ENCODE measurements around the gene AXDND1. TPM values are rescaled to one million over a fixed set of nuclear protein-coding genes. Genes with fewer than 3 reads are reported as not detected.
"Not testable (repeated sequence)": the region's sequence is repeated elsewhere in the genome, so short reads cannot be mapped to it uniquely, and the experiment has no call there.

AXDND1 gene
- polyA plus RNA-seq, 4 donors: 0.23 to 28.0 (median 13.9) TPM

DNA sequence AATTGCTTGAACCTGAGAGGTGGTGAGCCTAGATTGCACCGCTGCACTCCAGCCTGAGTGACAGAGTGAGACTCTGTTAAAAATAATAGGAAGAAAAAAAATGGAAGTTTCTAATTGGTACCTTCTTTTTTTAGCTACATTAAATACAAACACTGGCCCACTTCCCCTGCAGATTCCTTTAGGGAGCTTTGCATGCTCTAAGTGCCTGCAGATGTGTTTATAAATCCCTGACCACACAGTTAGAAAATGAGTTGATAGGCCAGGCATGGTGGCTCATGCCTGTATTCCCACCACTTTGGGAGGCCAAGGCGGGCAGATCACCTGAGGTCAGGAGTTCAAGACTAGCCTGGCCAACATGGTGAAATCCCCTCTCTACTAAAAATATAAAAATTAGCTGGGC, 4.1 kb upstream of the AXDND1 start:
- DNase-seq (ENCODE audit: low read depth in 4 of 4, low spot score in 3 of 4): not testable (repeated sequence)

DNA sequence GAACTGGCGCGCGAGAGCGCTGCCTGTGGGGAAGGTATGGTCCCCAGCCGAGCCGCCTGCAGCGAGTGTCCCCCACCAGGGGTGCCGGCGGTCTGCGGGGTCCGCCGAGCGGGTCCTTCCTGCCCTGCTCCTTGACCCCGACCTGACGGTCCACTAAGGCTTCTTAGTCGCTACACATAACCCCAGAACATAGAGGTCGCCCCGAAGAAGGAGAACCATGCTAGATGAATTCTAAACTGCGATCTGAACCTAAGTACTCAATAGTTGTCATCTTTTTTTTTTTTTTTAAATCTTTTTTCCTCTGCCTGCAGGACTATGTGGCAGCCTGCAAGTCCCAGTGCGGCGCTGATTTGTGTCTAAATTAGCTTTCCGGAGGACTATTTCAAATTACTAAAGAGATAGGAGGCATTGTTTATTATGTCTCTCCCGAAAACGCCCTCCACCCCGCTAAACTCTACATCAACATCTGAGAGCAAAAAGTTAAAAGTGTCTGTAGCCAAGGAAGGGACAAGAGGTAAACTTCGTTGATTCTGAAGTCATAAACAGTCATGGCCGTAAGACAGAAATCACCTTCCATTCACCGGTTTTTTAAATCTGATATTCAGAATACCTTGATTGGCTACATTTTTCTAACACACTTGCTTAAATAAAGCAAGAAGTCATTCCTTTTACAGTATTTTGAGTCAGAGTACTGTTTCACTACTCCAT, 476 bp downstream of the AXDND1 start:
- peak in 3 of 4 donors; percentile 7 to 12 (median 8) for DNase-seq (ENCODE audit: low read depth in 4 of 4, low spot score in 3 of 4)

DNA sequence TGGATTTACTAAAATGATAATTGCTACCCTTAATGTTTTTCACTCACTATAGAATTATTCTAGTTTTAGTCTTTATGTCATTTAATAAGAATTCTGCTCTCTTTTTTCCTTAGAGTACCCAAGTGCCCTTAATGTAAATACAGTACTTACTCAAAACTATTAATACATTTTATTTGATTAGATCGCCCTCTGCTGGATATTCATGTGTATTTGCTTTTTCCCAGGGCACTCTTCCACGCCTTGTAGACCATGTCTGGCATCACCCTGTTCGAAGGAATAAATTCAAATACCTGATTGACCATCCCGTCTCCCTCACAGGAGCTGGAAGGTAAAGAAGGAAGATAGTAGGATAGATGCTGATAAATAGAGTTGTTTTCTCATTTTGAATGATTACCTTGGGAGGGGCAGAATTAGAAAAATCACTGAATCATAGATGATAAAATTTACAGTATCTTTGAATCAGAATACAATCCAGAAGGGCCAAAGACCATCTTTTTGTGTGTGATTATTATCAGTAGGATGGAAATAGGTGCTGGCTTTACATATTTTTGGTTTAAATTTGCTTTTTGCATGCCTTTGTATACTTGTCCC, 4.1 kb downstream of the AXDND1 start:
- DNase-seq (ENCODE audit: low read depth in 4 of 4, low spot score in 3 of 4): peak; percentile 31 to 51 (median 44)

DNA sequence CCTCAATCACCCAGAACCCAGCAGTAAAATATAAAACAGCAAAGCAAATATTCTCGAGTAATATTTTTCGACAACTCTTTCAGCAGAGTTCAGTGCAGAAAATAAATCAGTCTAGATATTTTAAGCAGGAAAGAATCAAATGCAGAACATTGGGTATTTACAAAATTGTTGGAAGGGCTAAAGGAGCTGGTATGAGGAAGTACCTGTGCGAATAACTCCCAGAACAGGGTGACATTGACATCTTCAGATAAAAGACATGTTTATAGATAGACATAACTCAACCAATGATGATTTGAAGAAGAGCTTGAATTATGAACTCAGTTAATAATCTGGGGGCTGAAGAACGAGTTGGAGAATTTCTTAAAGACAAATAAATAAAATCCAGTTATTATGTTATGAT, 6.4 kb downstream of the AXDND1 start:
- DNase-seq (ENCODE audit: low read depth in 4 of 4, low spot score in 3 of 4): no peak

DNA sequence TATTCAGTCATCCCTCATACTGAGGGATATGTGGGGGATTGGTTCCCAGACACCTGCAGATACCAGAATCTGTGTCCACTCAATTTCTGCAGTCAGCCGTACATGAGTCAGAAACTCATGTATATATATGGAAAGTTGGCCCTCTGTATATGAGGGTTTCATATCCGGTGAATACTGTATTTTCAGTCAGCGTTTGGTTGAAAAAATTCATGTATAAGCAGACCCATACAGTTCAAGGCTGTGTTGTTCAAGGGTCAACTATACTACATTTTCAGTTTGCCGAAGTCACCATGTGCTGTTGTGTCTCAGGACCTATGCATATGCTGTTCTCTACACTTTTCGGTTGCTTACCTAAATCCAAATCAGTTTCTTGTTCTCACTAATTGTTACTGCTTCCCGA, 10.5 kb downstream of the AXDND1 start:
- no peak for DNase-seq (ENCODE audit: low read depth in 4 of 4, low spot score in 3 of 4)

DNA sequence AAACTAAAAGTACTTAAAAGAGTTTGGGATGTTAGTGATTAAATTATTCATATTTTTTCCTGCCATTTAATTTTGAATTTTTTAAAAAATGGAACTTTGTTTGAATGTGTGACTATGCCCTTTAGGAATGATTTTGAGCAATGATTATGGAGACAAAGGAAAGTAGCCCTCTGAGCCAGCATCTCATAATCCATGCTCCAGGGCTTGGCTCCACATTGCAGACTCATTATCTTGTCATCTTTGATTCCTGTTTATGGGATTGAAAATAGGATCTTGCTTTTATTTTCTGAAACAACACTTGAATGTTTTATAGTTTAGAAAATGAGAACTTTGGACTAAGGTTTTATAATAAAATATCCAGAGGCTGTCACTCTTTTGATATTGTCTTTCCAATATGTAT, 14.5 kb downstream of the AXDND1 start:
- no peak for DNase-seq (ENCODE audit: low read depth in 4 of 4, low spot score in 3 of 4)

DNA sequence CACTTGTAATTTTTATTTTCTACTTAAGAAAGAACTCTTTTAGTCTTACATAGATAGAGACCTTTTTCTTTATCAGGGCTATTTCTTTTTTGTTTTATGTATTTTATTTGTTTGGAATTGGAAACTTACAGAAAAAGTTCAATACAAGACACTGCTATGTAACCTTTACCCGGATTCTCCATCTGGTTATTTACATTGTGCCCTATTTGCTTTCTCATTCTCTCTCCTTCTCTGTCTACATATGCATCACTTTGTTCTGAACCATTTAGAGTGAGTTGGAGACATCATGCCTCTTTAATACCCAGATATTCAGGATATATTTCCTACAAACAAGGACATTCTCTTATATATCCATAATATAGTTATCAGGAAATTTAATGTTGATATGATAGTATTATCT, 18.3 kb downstream of the AXDND1 start:
- no peak for DNase-seq (ENCODE audit: low read depth in 4 of 4, low spot score in 3 of 4)

DNA sequence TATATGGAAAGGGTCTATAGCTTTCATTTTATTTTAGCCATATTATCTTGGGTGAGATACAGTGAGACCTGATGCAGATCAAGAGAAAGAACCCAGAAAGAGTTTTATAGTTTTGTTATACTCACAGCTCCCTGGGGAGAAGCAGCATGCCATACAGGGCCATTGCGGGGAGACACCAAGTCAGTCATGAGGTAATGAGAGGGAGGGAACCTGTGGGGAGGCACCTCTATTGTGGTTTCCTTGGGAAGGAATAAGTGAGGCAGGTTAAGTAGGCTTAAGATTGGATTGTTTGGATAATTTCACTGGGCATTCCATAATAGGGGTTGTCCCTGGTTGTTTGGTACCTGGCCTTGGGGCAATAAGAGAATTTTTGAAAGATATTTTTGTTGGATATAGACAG, 19.7 kb downstream of the AXDND1 start:
- DNase-seq (ENCODE audit: low read depth in 4 of 4, low spot score in 3 of 4): no peak

DNA sequence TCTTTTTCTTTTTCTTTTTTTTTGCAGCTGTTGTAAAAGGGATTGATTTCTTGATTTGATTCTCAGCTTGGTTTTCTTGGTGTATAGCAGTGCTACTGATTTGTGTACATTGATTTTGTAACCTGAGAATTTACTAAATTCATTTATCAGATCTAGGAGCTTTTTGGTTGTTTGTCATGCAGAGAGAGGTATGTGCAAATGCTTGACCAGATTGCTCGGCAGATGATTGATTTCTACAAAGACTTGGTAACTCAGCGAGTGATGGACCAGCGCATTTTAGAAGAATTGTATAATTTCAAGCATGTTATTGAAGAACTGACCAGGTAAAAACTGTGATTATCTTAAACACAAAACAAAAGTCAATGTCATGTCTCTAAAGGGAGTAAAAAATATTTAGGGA, 27.9 kb downstream of the AXDND1 start:
- DNase-seq (ENCODE audit: low read depth in 4 of 4, low spot score in 3 of 4): no peak

DNA sequence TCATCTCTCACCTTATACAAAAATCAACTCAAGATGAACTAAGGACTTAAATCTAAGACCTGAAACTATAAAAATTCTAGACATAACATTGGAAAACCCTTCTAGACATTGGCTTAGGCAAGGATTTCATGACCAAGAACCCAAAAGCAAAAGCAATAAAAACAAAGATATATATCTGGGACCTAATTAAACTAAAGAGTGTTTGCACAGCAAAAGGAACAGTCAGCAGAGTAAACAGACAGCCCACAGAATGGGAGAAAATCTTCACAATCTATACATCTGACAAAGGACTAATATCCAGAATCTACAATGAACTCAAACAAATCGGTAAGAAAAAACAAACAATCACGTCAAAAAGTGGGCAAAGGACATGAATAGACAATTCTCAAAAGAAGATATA, 33.6 kb downstream of the AXDND1 start:
- DNase-seq (ENCODE audit: low read depth in 4 of 4, low spot score in 3 of 4): not testable (repeated sequence)

DNA sequence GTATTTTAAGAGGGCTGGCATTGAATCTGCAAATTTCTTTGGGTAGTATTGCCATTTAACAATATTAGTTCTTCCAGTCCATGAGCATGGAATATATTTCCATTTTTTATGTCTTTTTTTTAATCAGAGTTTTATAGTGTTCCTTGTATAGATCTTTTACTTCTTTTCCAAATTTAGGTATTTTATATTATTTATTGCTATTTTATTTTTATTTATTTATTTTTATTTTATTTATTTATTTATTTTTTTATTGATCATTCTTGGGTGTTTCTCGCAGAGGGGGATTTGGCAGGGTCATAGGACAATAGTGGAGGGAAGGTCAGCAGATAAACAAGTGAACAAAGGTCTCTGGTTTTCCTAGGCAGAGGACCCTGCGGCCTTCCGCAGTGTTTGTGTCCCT, 52.0 kb downstream of the AXDND1 start:
- not testable (repeated sequence) for DNase-seq (ENCODE audit: low read depth in 4 of 4, low spot score in 3 of 4)

DNA sequence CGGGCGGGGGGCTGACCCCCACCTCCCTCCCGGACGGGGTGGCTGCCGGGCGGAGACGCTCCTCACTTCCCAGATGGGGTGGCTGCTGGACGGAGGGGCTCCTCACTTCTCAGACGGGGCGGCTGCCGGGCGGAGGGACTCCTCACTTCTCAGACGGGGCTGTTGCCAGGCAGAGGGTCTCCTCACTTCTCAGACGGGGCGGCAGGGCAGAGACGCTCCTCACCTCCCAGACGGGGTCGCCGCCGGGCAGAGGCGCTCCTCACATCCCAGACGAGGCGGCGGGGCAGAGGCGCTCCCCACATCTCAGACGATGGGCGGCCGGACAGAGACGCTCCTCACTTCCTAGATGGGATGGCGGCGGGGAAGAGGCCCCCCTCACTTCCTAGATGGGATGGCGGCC, 52.9 kb downstream of the AXDND1 start:
- DNase-seq (ENCODE audit: low read depth in 4 of 4, low spot score in 3 of 4): not testable (repeated sequence)

DNA sequence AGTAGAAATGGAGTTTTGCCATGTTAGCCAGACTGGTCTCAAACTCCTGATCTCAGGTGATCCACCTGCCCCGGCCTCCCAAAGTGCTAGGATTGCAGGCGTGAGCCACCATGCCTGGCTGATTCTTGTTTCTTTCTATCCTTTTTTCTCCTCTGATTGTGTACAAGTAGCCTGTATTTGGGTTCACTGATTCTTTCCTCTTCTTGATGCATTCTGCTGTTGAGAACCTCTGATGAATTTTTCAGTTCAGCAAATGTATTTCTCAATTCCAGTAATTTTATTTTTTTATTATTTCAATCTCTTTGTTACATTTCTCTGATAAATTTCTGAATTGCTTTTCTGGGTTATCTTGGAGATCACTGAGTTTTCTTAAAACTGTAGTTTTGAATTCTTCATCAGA, 58.8 kb downstream of the AXDND1 start:
- no peak for DNase-seq (ENCODE audit: low read depth in 4 of 4, low spot score in 3 of 4)

DNA sequence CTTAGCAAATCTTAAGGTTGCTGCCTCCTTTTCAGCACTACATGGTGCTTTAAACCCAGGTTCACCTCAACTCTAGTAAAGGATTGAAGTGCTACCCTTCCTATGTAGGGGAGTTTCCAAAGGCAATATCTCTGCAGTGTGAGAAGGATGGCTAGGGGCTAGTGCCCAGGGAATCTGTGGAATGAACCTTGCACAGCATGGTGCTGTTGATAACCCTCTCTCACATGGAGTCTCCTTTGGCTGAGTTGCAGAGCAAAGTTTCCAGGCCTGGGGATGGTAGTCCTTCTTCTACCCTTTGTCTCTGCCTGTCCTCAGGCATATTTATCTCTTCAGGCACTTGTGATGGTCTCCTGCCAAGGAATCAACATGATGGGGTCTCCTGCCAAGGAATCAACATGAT, 59.4 kb downstream of the AXDND1 start:
- no peak for DNase-seq (ENCODE audit: low read depth in 4 of 4, low spot score in 3 of 4)

DNA sequence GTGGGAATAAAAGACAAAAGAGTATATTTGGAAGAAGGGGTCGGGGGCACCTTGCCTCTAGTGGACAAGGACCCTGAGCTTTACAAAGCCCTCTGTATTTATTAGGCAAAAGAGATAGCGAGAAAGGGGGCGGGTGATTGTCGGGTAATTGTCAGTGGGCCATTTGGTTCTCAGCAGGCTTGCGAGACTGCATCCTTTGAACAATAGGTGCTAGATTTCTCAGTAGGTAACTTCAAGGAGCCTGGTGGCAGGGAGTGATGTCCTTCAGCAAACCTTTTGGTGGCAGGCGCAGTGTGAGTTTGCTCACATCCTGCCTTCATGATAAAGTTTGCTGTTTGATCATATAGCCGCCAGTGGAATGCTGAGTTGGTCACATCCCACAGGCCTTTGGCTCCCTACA, 71.4 kb downstream of the AXDND1 start:
- DNase-seq (ENCODE audit: low read depth in 4 of 4, low spot score in 3 of 4): no peak

DNA sequence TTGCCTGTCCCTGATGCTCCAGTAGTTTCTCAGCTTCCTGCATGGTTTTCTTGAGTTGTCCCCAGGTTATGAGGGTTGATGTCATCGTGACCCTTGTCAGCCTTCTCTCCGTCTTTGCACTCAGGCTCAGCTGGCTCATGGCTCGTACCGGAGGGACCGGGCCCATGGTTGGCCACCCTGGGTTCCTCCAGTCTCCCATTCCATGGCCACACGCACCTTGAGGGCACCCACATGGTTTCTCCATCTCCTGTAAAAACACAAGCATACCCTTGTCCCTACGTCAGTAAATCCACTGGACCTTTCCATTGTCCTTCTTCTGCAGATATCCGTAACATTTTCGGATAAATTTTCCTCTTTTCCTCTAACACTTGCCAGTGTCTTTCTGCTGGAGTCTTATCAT, 73.9 kb downstream of the AXDND1 start:
- not testable (repeated sequence) for DNase-seq (ENCODE audit: low read depth in 4 of 4, low spot score in 3 of 4)

DNA sequence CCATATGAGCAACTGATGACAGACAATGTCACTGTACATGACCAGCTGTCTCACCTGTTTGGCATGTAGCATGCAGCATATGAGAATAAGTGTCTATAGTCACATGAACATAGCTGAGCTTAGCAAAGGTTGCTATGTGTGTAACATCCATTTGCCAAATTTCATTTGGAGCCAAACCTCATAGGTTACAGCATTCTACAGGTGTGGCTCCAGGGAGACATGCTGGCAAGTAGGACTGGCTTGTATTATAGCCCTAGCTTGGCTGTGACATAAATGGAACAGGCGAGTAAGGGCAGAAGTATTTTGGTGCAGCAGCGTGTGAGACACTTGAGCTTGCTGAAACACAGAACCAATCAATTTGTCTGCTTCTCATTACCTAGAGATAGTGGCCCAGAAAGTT, 74.5 kb downstream of the AXDND1 start:
- DNase-seq (ENCODE audit: low read depth in 4 of 4, low spot score in 3 of 4): not testable (repeated sequence)

DNA sequence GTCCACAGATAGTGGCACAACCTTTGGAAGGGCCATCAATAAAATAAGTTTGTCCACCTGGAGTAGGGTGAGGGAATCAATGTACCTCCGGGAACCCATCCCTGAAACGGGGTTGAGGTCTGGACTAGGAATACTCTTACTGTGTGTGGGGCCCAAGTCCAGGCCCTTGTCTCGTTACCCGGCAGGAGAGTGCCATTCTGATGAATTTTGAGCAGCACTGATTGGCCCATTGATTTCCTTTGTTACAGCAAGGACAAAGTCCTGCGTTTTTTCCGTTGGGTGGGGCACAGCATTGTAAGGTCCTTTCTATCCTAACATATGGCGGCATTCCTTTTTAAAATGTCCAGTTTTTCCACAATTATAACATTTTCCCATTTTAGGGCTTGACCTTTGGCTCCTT, 75.2 kb downstream of the AXDND1 start:
- no peak for DNase-seq (ENCODE audit: low read depth in 4 of 4, low spot score in 3 of 4)

DNA sequence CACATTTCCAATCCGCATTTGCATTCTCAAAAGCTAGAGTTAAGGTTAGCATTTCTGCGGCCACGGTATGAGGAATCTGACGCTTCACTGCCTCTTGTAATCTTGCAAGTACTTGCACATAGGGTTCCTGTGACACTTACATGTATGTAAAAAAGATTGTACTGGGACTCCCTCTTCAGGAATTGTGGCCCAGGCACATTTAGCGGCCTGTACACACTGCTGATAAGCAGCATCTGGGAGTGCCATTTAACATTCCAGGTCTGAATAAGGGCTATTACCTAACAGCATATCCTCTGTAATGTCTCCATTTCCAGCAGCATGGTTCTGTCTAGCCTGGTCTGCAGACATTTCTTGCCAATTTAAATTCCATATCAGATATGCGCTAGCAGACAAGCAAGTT, 75.7 kb downstream of the AXDND1 start:
- peak in 2 of 4 donors; percentile 12 to 14 for DNase-seq (ENCODE audit: low read depth in 4 of 4, low spot score in 3 of 4)

DNA sequence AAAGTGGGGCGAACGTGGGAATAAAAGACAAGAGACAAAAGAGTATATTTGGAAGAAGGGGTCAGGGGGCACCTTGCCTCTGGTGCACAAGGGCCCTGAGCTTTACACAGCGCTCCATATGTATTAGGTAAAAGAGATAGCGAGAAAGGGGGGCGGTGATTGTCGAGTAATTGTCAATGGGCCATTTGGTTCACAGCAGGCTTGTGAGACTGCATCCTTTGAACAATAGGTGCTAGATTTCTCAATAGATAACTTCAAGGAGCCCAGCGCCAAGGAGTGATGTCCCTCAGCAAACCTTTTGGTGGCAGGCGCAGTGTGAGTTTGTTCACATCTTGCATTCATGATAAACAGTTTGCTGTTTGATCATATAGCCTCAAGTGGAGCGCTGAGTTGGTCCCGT, 77.1 kb downstream of the AXDND1 start:
- DNase-seq (ENCODE audit: low read depth in 4 of 4, low spot score in 3 of 4): not testable (repeated sequence)

DNA sequence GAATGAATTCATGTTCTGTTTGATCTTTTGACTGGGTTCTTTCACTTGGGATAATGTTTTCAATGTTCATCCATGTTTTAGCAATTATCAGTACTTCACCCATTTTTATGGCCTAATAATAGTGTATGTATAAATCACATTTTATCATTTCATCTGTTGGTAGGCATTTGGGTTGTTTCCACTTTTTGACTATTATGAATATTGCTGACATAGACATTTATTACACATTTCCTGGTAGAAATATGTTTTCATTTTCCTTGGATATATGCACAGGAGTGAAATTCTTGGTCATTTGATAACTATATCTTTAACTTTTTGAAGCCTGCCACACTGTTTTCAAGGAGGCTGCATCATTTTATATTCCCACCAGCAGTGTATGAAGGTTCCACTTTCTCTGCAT, 79.8 kb downstream of the AXDND1 start:
- no peak for DNase-seq (ENCODE audit: low read depth in 4 of 4, low spot score in 3 of 4)

DNA sequence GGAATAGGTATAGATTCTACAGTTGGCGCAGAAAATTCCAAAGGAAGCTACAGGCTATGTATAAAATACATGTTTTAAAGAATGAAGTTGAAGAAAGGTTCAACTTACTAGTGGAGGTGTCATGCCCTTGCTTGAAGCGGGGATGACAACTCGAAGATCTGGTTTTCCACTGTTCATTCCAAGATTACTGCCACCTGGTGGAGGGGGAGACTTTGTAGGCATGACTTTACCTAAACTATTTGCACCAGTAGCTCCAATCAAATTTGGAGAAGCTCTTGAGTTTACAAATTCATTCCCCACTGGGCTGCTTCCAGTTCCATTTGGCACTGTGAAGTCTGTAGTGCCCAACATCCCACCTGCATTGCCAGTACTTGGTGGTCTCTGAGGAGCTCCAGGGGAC, 81.7 kb downstream of the AXDND1 start:
- DNase-seq (ENCODE audit: low read depth in 4 of 4, low spot score in 3 of 4): no peak

All from left renal pelvis (tissue), 4 donors.